Stimulated activated CD8-positive, alpha-beta memory T cell treated with anti-CD3 and anti-CD28 coated beads, Interleukin-4, amount 100 ng/mL, for 48 hours (primary cell): Measurements from ENCODE around the gene ZG16.
"Not testable (repeated sequence)": the region's sequence is repeated elsewhere in the genome, so short reads cannot be mapped to it uniquely, and the experiment has no call there.

Experiments
- DNase-seq: peaks from one replicate; pipeline ENCODE4 v3.0.0-alpha.2; 2020

Gene ZG16, protein sequence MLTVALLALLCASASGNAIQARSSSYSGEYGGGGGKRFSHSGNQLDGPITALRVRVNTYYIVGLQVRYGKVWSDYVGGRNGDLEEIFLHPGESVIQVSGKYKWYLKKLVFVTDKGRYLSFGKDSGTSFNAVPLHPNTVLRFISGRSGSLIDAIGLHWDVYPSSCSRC

DNA sequence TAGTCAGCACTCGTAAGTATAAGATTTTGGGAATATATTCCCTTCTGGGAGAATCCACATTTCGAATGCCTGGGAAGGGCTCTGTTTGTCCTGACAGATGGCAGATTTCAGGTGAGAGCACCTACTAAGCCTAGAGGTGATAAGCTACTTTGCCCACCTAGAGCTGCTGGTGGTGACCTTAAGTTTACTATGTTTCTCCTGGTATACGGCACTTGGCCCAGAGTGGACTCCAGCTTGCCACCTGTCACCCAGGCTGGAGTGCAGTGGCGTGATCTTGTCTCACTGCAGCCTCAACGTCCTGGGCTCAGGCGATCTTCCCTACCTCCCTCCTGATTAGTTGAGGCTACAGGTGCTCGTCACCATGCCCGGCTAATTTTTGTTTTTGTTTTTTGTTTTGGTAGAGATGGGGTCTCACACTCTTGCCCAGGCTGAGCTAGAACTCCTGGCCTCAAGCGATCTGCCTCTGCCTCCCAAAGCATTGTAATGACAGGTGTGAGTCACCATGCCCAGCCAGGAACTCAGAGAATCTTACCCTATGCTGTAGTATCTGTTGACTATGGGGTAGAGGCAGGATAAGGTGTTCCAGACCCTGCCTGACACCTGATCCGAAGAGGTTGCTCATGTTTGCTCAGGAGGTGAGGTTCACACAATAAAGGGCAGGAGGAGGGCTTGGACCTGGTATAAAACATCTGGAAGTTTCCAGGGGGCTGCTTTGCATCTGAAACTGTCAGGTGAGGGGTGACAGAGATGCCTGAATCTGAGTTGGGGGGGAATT lies at the start of gene ZG16:
Gene ZG16, plus strand, starts transcription at position 681 of the 775 bp plus-strand sequence. CDS start 1,011 bp downstream, outside the sequence.
- no peak for DNase-seq

DNA sequence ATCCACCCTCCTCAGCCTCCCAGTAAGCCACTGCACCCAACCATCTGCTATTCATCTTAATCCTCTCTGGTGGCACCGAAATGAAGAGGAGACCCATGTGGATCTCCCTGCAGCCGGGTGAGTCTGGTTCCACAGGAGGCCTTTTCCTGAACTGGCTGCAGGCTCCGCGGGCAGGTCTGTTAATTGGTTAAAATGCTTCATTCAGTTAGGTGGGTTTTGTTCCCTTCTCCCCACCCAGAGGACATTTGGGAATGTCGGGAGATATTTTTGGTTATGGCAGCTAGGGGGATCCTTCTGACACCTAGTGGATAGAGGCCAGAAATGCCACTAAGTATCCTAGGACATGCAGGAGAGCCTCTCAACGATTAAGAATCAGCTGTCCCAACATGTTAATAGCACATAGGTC lies 48.9 kb upstream of the ZG16 start:
- DNase-seq: no peak

DNA sequence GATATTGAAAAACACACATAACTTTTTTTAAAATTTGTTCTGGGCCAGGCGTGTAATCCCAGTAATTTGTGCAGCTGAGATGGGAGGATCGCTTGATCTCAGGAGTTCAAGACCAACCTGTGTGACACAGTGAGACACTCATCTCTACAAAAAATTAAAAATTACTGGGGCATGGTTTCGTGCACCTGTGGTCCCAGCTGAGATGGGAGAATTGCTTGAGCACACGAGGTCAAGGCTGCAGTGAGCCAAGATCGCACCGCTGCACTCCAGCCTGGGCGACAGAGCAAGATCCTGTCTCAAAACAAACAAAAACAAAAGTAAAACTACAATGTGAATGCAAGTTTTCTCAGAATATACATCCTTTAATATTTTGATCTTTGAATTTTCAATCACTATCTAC lies 47.4 kb upstream of the ZG16 start:
- DNase-seq: no peak

DNA sequence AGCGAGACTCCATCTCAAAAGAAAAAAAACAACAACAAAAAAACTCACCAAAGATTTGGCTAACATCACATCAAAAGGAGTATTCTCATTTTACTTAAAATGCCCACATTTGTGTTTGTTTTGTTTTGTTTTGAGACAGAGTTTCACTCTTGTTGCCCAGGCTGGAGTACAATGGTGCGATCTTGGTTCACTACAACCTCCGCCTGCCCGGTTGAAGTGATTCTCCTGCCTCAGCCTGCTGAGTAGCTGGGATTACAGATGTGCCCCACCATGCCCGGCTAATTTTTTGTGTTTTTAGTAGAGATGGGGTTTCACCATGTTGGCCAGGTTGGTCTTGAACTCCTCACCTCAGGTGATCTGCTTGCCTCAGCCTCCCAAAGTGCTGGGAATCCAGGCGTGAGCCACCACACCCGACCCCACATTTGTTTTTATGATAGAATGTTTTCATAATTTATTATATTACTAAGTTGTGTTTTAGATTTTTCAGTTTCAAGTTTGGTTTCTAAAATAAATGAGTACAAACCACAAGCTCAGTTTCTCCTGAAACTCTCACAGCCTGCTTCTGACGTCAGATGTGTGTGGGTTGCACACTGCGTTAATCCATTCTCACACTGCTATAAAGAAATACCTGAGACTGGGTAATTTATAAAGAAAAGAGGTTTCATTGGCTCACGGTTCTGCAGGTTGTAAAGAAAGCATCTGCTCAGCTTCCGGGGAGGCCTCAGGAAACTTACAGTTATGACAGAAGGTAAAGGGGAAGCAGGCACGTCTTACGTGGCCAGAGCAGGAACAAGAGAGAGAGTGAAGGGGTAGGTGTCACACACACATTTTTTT lies 46.1 kb upstream of the ZG16 start:
- DNase-seq: peak; percentile 88

DNA sequence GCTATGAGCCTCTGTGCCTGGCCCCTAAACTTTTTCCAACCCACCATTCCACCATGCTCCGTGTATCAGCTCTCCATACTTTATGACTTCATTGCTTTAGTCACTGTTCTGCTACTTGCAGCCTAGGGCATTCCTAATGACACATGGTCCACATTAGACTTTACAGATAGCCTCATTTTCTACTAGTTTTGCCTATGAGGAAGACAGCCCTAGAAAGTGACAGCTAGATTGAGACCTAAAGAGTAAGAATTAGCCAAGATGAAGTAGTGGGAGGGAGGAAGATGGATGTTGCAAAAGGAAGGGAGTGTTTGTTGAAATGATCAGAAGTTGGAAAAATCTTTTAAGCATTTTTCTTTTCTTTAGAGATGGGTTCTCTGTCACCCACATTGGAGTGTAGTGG lies 43.3 kb upstream of the ZG16 start:
- DNase-seq: no peak

DNA sequence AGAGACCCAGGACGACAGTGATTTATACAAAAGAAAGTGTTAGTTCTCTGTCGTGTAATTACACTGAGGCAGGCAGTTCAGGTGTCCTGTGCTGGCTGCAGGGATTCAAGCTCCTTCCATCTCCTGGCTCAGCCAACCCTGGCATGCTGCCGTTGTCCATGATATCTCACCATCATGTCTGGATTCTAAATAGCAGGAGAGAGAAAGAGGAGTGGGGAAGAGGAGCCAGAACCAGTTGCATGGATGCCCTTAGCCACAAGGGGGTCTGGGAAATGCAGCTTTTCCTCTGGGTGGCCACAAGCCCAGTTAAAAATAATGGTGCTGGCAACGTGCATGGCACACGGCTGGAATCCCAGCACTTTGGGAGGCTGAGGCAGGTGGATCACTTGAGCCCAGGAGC lies 41.9 kb upstream of the ZG16 start:
- DNase-seq: no peak

DNA sequence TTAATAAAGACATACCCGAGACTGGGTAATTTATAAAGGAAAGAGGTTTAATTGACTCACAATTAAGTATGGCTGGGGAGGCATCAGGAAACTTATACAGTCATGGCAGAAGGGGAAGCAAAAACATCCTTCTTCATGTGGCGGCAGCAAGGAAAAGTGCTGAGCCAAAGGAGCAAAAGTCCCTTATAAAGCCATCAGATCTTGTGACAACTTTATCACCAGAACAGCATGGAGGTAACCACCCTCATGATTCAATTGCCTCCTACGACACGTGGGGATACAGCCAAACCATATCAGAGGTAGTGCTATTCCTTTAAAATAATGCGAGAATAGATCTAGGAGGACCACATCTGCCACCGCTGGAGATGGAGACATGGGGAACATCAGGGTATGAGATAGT lies 41.3 kb upstream of the ZG16 start:
- DNase-seq: no peak

DNA sequence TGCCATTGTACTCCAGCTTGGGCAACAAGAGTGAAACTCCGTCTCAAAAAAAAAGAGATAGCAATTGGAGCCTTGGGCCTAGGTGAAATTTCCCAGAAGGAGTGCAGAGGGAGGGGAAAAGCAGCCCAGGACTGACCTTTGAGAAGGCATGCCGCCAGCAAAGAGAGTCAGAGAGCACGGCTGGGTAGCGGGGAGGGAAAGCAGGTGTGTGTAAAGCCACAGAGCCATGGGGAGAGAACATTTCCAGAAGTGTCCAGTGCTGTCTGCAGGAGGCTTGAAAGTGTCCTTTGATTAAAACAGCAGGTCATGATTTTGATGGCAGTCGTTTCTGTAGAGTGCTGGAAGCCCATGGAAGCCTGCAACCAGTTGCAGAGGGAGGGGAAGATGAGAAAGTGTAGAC lies 40.3 kb upstream of the ZG16 start:
- no peak for DNase-seq

DNA sequence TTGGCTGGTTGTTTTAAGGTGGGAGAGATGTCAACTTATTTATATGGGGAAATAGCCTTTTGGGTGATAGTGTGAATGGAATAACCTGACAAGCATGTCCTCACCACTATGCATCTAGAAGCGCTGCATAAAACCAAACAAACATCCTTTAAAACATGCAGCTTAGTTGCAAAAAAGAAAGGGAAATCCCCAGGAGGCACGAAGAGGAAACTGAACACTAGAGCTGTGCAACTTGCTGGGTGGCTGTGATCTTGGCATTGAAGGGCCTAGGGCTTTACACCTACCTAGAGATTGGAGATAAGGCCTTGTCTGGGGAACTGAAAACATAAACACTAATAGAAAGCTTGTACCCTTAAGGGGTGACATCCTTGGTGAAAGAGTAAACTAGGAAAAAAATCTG lies 39.5 kb upstream of the ZG16 start:
- DNase-seq: peak; percentile 47

DNA sequence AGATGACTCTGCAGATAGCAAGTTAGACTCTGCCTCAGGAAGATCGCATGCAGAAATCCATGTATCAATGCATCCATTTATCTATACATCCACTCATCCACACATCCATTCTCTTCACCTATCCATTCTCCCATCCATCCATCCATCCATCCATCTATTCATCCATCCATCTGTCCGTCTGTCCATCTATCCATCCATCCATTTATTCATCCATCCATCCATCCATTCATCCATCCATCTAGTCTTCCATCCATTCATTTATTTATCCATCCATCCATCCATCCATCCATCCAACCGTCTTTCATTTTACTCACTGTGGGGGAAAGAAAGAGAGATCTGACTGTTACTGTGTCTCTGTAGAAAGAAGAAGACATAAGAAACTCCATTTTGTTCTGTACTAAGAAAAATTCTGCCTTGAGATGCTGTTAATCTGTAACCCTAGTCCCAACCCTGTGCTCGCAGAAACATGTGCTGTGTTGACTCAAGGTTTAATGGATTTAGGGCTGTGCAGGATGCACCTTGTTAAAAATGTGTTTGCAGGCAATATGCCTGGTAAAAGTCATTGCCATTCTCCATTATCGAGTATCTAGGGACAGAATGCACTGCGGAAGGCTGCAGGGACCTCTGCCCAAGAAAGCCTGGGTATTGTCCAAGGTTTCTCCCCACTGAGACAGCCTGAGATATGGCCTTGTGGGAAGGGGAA lies 38.0 kb upstream of the ZG16 start:
- not testable (repeated sequence) for DNase-seq

DNA sequence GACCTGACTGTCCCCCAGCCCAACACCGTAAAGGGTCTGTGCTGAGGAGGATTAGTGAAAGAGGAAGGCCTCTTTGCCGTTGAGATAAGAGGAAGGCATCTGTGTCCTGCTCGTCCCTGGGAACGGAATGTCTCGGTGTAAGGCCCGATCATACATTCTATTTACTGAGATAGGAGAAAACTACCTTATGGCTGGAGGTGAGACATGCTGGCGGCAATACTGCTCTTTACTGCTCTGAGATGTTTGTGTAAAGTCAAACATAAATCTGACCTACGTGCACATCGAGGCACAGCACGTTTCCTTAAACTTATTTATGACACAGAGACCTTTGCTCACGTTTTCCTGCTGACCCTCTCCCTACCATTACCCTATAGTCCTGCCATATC lies 37.4 kb upstream of the ZG16 start:
- not testable (repeated sequence) for DNase-seq

DNA sequence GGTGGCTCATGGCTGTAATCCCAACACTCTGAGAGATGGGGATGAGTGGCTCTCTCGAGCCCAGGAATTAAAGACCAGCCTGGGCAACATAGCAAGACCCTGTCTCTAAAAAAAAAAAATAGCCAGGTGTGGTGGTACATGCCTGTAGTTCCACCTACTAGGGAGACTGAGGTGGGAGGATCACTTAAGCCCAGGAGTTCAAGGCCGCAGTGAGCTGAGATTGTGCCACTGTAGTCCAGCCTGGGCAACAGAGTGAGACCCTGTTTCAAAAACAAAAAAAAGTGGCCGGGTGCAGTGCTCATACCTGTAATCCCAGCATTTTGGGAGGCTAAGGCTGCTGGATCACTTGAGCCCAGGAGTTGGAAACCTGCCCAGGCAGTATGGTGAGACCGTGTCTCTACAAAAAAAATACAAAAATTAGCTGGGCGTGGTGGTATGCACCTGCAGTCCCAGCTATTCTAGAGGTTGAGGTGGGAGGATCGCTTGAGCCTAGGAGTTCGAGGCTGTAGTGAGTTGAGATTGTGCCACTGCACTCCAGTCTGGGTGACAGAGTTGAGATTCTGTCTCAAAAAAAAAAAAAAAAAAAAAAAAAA lies 35.3 kb upstream of the ZG16 start:
- no peak for DNase-seq

DNA sequence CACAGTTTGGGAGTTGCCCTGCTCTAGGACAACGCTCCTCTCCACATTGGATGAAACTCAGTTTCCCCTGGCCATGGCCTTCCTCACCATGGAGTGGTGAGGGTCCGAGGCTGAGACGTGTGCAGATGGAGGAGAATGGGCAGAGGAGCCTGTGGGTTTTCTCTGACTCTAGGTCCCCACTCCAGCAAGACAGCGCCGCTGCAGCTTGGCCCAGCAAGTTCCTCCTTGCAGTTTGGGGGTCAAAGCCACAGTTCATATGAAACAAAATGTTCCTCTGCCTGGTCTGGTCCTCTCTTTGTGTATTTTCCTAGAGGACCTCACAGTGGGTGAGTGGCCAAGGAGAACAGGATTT lies 34.6 kb upstream of the ZG16 start:
- no peak for DNase-seq

DNA sequence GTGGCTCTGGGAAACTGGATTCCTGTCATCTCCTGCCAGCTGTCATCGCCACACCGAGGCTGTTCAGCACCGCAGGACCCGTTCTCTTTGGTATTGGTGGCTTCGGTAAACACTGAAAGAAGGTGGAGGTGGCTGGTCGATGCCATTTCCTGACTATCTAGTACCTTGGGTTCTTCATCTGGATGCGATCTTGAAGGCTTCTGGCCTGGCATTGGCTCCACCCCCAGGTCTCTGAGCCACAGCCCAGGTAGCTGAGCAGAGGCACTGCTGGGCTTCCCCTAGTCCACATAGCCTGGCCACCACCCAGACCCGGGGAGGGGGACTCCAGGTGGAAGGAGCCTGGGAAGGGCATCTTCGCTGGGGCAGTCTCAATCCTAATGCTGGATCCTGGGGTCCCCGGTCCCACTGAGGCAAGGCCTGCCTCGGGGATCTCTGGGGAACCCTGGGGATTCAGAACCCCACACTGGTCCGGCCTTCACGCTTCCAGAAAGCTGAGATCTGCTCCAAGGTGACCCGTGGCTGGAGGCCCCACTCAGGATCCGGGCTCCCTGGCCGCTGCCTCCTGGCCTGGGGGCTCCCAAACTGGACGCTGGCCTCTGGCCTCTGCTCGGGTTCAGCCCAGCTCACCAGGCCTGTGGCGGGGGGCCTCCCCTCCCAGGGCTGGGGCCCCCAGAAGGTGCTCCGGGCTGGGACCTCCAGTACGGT lies 34.1 kb upstream of the ZG16 start:
- DNase-seq: peak; percentile 65

DNA sequence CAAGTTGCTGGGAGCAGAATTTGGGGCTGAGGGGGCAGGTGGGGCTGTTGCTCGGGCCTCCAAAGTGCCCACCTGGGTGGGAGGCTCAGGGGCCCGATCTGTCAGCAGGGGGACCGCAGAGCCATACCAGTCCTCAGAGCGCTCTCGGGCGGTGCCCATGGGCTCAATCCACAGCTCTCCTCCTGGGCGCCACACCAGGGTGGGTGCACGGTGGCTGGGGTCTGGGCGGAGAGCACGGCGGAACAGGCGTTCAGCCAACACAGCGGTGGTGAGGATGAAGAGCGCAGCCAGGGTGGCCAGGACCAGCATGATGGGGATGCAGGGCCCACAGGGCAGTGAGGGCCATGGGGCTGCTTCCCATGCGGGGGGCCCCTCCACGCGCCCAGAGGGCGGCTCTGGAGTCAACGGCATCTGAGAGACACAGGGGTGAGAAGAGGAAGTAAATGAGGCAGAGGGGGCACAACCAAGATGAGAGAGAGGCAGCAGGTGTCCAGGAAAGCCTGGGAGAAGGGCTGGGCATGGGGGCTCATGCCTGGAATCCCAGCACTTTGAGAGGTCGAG lies 33.4 kb upstream of the ZG16 start:
- DNase-seq: peak; percentile 42

DNA sequence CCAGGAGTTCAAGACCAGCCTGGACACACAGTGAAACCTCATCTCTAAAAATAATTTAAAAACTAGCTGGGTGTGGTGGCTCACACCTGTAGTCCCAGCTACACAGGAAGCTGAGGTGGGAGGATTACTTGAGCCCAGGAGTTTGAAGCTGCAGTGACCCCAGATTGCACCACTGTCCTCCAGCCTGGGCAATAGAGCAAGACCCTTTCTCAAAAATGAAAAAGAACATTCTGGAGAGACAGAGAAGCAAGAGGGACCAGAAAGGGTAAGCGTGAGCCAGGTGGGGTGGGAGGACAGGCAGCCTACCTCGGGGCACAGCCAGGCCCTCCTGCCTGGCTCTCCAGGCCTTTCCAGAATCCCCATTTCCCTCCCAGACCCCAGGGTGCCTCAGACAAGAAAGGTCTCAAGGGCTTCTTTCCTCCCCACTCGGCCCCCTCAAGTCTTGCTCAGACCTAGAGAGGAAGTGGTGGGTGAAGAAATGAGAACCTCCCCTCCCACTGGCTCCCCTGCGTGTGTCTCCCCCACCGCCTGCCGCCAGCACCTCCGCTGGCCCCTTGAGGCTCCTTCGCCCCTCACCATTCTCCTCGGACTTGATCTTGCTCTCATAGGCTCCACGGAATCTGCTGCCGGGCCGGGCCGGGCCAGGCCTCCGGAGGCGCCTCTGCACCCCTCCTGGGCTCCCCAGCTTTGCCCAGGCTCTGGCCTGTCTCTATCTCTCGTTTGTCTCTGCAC lies 32.8 kb upstream of the ZG16 start:
- DNase-seq: peak; percentile 71

DNA sequence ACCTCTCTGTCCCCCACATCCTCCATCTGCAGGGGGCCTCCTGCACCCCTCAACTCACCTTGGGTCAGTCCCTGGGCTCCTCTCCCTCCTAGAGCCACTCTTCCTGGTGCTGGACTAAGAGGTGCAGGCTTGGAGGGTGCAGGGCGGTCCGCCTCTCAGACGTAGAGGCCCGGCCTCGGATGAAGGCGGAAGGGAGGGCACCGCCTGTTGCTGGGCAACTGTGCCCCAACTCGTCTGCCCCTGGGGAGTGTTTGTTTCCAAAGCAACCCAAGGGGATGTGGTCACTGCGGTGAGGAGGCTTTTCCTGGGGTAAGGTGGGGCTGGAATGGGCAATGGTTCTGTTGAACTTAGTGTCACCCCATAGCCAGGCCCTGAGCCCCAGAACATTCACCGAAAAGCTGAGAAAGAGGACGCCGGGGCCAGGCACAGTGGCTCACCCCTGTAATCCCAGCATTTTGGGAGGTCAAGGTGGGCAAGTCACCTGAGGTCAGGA lies 32.2 kb upstream of the ZG16 start, which contains the start of gene C16orf54:
Gene C16orf54, minus strand, starts transcription at position 138 of the 493 bp plus-strand sequence. CDS start 1,039 bp downstream, outside the sequence.
- DNase-seq: peak; percentile 92

DNA sequence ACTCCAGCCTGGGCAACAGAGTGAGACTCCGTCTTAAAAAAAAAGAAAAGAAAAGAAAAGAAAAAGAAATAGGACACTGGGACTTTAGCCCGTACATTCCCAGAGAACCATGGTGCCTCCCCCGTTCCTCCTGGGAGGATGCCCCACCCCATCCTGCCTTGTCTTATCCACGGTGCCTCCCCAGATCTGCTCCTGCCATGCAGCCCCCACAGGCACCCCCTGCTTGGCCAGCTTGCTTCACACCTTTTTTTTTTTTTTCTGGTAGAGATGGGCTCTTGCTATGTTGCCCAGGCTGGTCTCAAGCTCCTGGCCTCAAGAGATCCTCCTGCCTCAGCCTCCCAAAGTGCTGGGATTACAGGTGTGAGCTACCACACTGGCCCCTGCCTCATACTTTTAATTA lies 31.5 kb upstream of the ZG16 start:
- DNase-seq: not testable (repeated sequence)

DNA sequence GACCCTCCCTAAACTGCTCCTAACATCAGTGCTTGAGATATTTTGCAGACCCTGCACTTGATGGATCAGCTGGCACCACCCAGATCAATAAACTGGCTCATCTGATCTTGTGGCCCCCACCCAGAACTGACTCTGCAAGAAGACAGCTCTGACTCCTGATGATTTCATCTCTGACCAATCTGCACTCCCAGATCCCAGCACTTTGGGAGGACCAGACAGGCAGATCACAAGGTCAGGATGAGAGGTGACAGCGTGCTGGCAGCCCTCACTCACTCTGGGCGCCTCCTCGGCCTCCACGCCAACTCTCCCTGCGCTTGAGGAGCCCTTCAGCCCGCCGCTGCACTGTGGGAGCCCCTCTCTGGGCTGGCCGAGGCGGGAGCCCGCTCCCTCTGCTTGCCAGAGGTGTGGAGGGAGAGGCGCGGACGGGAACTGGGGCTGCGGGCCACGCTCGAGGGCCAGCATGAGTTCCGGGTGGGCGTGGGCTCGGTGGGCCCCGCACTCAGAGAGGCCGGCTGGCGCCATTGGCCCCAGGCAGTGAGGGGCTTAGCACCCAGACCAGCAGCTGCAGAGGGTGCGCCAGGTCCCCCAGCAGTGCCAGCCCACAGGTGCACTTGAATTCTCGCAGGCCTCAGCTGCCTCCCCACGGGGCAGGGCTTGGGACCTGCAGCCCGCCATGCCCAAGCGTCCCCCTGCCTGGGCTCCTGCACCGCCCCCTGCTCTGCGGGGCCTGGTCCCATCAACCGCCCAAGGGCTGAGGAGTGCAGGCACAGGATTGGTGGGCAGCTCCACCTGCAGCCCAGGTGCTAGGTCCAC lies 29.9 kb upstream of the ZG16 start:
- DNase-seq: no peak

DNA sequence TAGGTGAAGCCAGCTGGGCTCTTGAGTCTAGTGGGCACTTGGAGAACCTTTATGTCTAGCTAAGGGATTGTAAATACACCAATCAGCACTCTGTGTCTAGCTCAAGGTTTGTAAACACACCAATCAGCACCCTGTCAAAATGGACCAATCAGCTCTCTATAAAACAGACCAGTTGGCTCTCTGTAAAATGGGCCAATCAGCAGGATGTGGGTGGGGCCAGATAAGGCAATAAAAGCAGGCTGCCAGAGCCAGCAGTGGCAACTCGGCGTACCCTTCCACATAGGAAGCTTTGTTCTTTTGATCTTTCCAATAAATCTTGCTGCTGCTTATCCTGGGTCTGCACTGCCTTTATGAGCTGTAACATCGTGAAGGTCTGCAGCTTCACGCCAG lies 29.3 kb upstream of the ZG16 start:
- not testable (repeated sequence) for DNase-seq
